Measurements from ENCODE around the gene CHCHD6. TPM values are rescaled to one million over a fixed set of nuclear protein-coding genes. Genes with fewer than 3 reads are reported as not detected.
A peak's percentile ranks its signal among the peaks of the same experiment; 100 is the strongest.

Gene CHCHD6
- total and polyA plus RNA-seq, 4 donors = 12.1 to 22.6 (median 17.5) TPM

- ATAC-seq (ENCODE audit: insufficient read depth, low FRiP score) (no peak), DNase-seq (no peak)
- peaks cover 8 to 27% (median 11%) of the 10 kb centered on the region in 5 donors for H3K4me1 ChIP-seq (ENCODE audit: control insufficient read depth in 5 of 5, insufficient read depth in 5 of 5, low read length in 5 of 5)
- no peaks in the 10 kb centered on the region for H3K9me3 ChIP-seq (ENCODE audit: control insufficient read depth in 4 of 4, insufficient read depth in 3 of 4, low read length in 3 of 4)
- H3K36me3 ChIP-seq (ENCODE audit: control insufficient read depth in 4 of 4, insufficient read depth in 4 of 4, low read length in 4 of 4) = no peaks in the 10 kb centered on the region
- no peak overlapping the region for H3K9ac ChIP-seq (ENCODE audit: insufficient read depth in 1 of 2, low read length in 2 of 2)
- 94 to 96% methylated on average over 8 of the region's 8 CpGs for WGBS, 2 donors
- TF ChIP-seq CTCF (IDR thresholded peaks at IDR 0.05; ENCODE audit: control extremely low read depth, extremely low read depth) = no peak
- no peak overlapping the region for H3K4me3 ChIP-seq
- no peak overlapping the region for H3K27ac ChIP-seq (ENCODE audit: low read depth in 1 of 2, low read length in 1 of 2)
- H3K27me3 ChIP-seq (ENCODE audit: control insufficient read depth in 3 of 3, insufficient read depth in 3 of 3, low read length in 2 of 3) = no peaks in the 10 kb centered on the region
These were observed 231.0 kb downstream of the CHCHD6 start for GRCh38 chr3:126934991-126935390.

- no peak for DNase-seq
- 83 to 89% methylated on average over 4 of the region's 4 CpGs for WGBS, 2 donors
- Histone ChIP-seq H3K9ac (ENCODE audit: insufficient read depth in 1 of 2, low read length in 2 of 2) (no peak overlapping the region), H3K4me3 (no peak overlapping the region), H3K27ac (ENCODE audit: low read depth in 1 of 2, low read length in 1 of 2) (no peak overlapping the region), H3K9me3 (ENCODE audit: control insufficient read depth in 4 of 4, insufficient read depth in 3 of 4, low read length in 3 of 4) (no peaks in the 10 kb centered on the region), H3K27me3 (ENCODE audit: control insufficient read depth in 3 of 3, insufficient read depth in 3 of 3, low read length in 2 of 3) (no peaks in the 10 kb centered on the region), H3K36me3 (ENCODE audit: control insufficient read depth in 4 of 4, insufficient read depth in 4 of 4, low read length in 4 of 4) (no peaks in the 10 kb centered on the region), H3K4me1 (ENCODE audit: control insufficient read depth in 5 of 5, insufficient read depth in 5 of 5, low read length in 5 of 5) (peaks cover 8 to 27% (median 11%) of the 10 kb centered on the region in 5 donors)
- TF ChIP-seq CTCF (IDR thresholded peaks at IDR 0.05; ENCODE audit: control extremely low read depth, extremely low read depth) = no peak
- no peak for ATAC-seq (ENCODE audit: insufficient read depth, low FRiP score)
These were observed 231.9 kb downstream of the CHCHD6 start for GRCh38 chr3:126935756-126936509.

- no peaks in the 10 kb centered on the region for H3K9me3 ChIP-seq (ENCODE audit: control insufficient read depth in 4 of 4, insufficient read depth in 3 of 4, low read length in 3 of 4)
- no peaks in the 10 kb centered on the region for H3K27me3 ChIP-seq (ENCODE audit: control insufficient read depth in 3 of 3, insufficient read depth in 3 of 3, low read length in 2 of 3)
- WGBS, 2 donors = 78 to 80% methylated on average over 6 of the region's 6 CpGs
- no peak overlapping the region for H3K27ac ChIP-seq (ENCODE audit: low read depth in 1 of 2, low read length in 1 of 2)
- H3K4me3 ChIP-seq = no peak overlapping the region
- H3K4me1 ChIP-seq (ENCODE audit: control insufficient read depth in 5 of 5, insufficient read depth in 5 of 5, low read length in 5 of 5) = peaks cover 7 to 24% (median 10%) of the 10 kb centered on the region in 5 donors
- no peak overlapping the region for H3K9ac ChIP-seq (ENCODE audit: insufficient read depth in 1 of 2, low read length in 2 of 2)
- no peaks in the 10 kb centered on the region for H3K36me3 ChIP-seq (ENCODE audit: control insufficient read depth in 4 of 4, insufficient read depth in 4 of 4, low read length in 4 of 4)
- TF ChIP-seq CTCF (IDR thresholded peaks at IDR 0.05; ENCODE audit: control extremely low read depth, extremely low read depth) = no peak
- peak in 1 of 3 donors; percentile 12 for DNase-seq
- ATAC-seq (ENCODE audit: insufficient read depth, low FRiP score) = no peak
These were observed 232.9 kb downstream of the CHCHD6 start for GRCh38 chr3:126936853-126937425.
